Epithelial cell of proximal tubule (primary cell): ENCODE measurements around the gene TOX4. TPM values are rescaled to one million over a fixed set of nuclear protein-coding genes. Genes with fewer than 3 reads are reported as not detected.
A peak's percentile ranks its signal among the peaks of the same experiment; 100 is the strongest.

Experiments used
- DNase-seq: peaks from one replicate; pipeline ENCODE4 v3.0.0-alpha.2; 2011; ENCODE audit warnings: low read depth
- H3K4me3 ChIP-seq: 2 replicates; pipeline ENCODE4 v1.5.1; 2011; ENCODE audit warnings: low read depth, mild to moderate bottlenecking, low read length
- CTCF ChIP-seq: conservative IDR thresholded peaks from 2 replicates; pipeline ENCODE4 v1.5.1; 2012; ENCODE audit warnings: low read depth, mild to moderate bottlenecking, low read length
- total RNA-seq: library from RNA; depleted of rRNA; stranded (reverse); fragments of >200 nt; gene quantifications from 2 replicates; pipeline ENCODE4 v1.2.3, GENCODE V29; 2015

The TOX4 gene
- total RNA-seq, 1 donor from 2014 or later: 28.8 TPM

DNA sequence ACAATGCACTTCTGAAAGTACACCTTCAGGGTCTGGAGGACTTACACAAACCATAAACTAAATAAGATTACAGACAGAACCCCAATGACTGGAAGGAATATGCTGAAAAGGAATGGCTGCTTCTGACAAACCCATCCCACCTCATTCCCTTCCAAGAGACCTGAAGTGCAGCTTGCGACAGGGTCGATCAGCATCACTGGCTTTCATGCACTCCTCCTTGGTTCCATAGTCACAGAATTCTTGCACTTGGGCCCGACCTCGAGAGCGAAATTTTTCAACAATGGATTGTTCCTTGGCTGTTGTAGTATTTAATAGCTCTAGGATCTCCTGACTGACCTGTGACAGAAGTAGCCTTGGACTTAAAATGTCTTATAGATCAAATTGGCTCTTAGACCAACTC is 24.6 kb downstream of the TOX4 start:
- no peak for TF ChIP-seq CTCF
- H3K4me3 ChIP-seq: no peak overlapping the region
- DNase-seq: no peak

DNA sequence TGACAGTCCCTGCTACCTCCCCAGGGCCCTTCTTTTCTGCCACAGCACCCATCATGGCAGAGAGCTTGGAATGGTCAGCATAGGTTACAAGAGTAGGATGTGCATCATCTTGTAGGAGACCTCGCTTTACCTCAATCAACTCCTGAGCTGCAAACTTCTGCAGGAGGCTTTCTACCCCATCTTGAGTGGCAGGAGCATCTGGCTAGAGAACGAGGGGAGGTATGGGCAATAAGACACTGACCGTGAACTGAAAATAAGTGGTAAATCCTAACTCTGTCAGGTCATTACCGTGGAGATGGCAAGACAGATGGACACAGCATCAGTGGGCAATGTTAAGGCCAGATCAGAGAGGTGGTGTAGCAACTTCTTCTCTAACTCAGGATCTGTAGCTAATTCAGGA is 26.4 kb downstream of the TOX4 start:
- no peak for TF ChIP-seq CTCF
- DNase-seq: no peak
- no peak overlapping the region for H3K4me3 ChIP-seq

DNA sequence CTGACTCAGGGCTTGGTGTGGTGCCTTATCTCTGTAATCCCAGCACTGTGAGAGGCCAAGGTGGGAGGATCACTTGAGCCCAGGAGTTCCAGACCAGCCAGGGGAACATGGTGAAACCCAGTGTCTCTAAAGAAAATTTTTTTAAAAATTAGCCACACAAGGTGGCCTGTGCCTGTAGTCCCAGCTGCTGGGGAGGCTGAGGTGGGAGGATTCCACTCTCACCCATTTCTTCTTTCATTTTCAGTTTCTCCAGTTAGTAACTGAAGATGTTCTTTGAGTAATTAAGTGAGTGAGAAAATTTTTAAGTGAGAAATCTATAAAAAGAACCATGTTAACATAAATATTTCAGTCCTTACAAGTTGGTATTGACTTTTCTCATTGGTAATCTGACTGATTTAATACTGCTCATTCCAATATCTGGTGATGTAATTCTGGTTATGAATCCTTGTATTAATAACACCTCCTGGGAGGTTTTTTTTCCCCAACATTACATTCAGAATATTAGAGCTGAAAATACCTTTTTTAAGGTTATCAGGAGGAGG is 28.1 kb downstream of the TOX4 start:
- TF ChIP-seq CTCF: no peak
- DNase-seq: no peak
- no peak overlapping the region for H3K4me3 ChIP-seq

DNA sequence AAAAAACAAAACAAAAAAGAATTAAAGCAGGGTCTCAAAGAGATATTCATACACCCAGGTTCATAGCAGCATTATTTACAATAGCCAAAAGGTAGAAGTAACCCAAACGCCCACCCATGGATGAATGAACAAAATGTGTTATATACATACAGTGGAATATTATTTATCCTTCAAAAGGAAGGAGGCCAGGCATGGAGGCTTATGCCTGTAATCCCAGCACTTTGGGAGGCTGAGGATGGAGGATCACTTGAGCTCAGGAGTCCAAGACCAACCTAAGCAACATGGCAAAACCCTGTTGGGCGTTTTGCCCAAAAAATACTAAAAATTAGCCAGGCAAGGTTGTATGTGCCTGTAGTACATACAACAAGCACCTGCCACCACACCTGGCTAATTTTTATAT is 29.6 kb downstream of the TOX4 start:
- TF ChIP-seq CTCF: no peak
- no peak overlapping the region for H3K4me3 ChIP-seq
- no peak for DNase-seq

DNA sequence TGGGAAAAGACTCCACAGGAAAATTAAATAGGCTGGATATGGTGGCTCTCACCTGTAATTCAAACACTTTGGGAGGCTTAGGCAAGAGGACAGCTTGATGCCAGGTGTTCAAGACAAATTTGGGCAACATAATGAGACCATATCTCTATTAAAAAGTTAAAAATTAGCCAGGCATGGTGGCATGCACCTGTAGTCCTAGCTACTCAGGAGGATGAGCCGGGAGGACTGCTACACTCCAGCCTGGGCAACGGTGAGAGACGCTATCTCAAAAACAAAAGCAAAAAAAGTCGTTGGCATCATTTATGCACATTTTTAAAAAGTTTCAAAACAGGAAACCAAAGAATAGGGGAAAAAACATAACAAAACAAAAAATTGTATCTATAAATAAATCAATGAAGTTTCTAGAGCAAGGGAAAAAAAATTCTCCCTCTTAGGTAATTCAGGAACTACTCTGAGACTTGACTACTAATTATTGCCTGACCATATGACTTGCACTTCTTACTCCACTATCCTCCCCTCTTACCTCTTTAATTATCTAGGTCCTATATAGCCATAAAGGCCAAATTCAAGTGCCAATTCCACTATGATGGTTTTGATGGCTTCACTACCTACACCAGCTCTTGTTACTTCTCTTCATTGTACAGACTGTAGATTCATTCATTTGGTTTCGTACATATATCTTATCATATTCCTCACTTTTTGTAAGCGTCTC is 32.6 kb downstream of the TOX4 start:
- TF ChIP-seq CTCF: no peak
- H3K4me3 ChIP-seq: peak overlapping the region; percentile 98
- no peak for DNase-seq

GRCh38 chr14:21510735-21511657 is 34.0 kb downstream of the TOX4 start, which contains the start of gene METTL3:
Gene METTL3 (minus strand): TSS chr14:21511340. CDS start chr14:21511223, 117 bp downstream.
- peak within 1 kb of the TSS; percentile 98 for H3K4me3 ChIP-seq
- peak; percentile 94 for DNase-seq
- no peak for TF ChIP-seq CTCF
